Stimulated activated CD8-positive, alpha-beta memory T cell treated with anti-CD3 and anti-CD28 coated beads, Interleukin-15, amount 100 ng/mL, for 24 hours (primary cell): ENCODE data around the gene TRANK1.
"Not testable (repeated sequence)": the region's sequence is repeated elsewhere in the genome, so short reads cannot be mapped to it uniquely, and the experiment has no call there.

Source experiments
- DNase-seq: peaks from one replicate; pipeline ENCODE4 v3.0.0-alpha.2; 2020; ENCODE audit warnings: low read depth

TRANK1 gene

GRCh38 chr3:36919439-36920160, 25.3 kb downstream of the TRANK1 start:
- DNase-seq: no peak

GRCh38 chr3:36918050-36918449, 26.8 kb downstream of the TRANK1 start:
- DNase-seq: no peak

- no peak for DNase-seq
Measured at GRCh38 chr3:36911990-36912804, 32.7 kb downstream of the TRANK1 start.

GRCh38 chr3:36909666-36910065, 35.2 kb downstream of the TRANK1 start:
- DNase-seq: no peak

GRCh38 chr3:36909181-36909580, 35.7 kb downstream of the TRANK1 start:
- DNase-seq: no peak

- no peak for DNase-seq
Measured at GRCh38 chr3:36908647-36909180, 36.1 kb downstream of the TRANK1 start.

- DNase-seq: no peak
Measured at GRCh38 chr3:36907911-36908646, 36.8 kb downstream of the TRANK1 start.

- no peak for DNase-seq
Measured at GRCh38 chr3:36906504-36907149, 38.2 kb downstream of the TRANK1 start.

- DNase-seq: no peak
Measured at GRCh38 chr3:36905545-36905944, 39.3 kb downstream of the TRANK1 start.

GRCh38 chr3:36904641-36905040, 40.2 kb downstream of the TRANK1 start:
- no peak for DNase-seq

GRCh38 chr3:36904065-36904464, 40.8 kb downstream of the TRANK1 start:
- DNase-seq: not testable (repeated sequence)

GRCh38 chr3:36903119-36903882, 41.6 kb downstream of the TRANK1 start:
- DNase-seq: no peak

GRCh38 chr3:36901588-36901987, 43.3 kb downstream of the TRANK1 start:
- no peak for DNase-seq

- DNase-seq: no peak
Measured at GRCh38 chr3:36900474-36901443, 44.1 kb downstream of the TRANK1 start.

- DNase-seq: no peak
Measured at GRCh38 chr3:36895496-36896409, 49.1 kb downstream of the TRANK1 start.

- DNase-seq: no peak
Measured at GRCh38 chr3:36894914-36895313, 49.9 kb downstream of the TRANK1 start.

- DNase-seq: no peak
Measured at GRCh38 chr3:36893826-36894225, 51.0 kb downstream of the TRANK1 start.

GRCh38 chr3:36893137-36893557, 51.7 kb downstream of the TRANK1 start:
- DNase-seq: no peak
